ENCODE data around the gene DUOXA1.

DUOXA1 gene

GRCh38 chr15:45129651-45130129 lies at the start of gene DUOXA1, which contains the start of gene DUOX1:
TSS of gene DUOXA1 (minus strand) at chr15:45129879. CDS start at chr15:45123014, 6,865 bp downstream.
TSS of gene DUOX1 (plus strand) at chr15:45129994. CDS start at chr15:45131967, 1,973 bp downstream.
- DNase-seq, result peak; percentile 44

GRCh38 chr15:45177285-45177684 lies 47.6 kb upstream of the DUOXA1 start:
- no peak for DNase-seq

- no peak for DNase-seq
These were observed 44.9 kb upstream of the DUOXA1 start for GRCh38 chr15:45174577-45174976.

GRCh38 chr15:45174069-45174468 lies 44.4 kb upstream of the DUOXA1 start:
- no peak for DNase-seq

GRCh38 chr15:45171912-45172311 lies 42.2 kb upstream of the DUOXA1 start:
- no peak for DNase-seq

- DNase-seq, result no peak
These were observed 40.2 kb upstream of the DUOXA1 start for GRCh38 chr15:45169608-45170480.

GRCh38 chr15:45168751-45169551 lies 39.3 kb upstream of the DUOXA1 start:
- DNase-seq, result no peak

- DNase-seq, result no peak
These were observed 38.6 kb upstream of the DUOXA1 start for GRCh38 chr15:45168286-45168685.

GRCh38 chr15:45167631-45168205 lies 38.0 kb upstream of the DUOXA1 start:
- DNase-seq, result no peak

- DNase-seq, result peak; percentile 81
These were observed 37.4 kb upstream of the DUOXA1 start for GRCh38 chr15:45166834-45167630.

GRCh38 chr15:45165536-45165935 lies 35.9 kb upstream of the DUOXA1 start:
- no peak for DNase-seq

- DNase-seq, result no peak
These were observed 35.2 kb upstream of the DUOXA1 start for GRCh38 chr15:45164914-45165313.

GRCh38 chr15:45163508-45163856 lies 33.8 kb upstream of the DUOXA1 start:
- no peak for DNase-seq

GRCh38 chr15:45162771-45163507 lies 33.3 kb upstream of the DUOXA1 start:
- DNase-seq, result peak; percentile 60

- no peak for DNase-seq
These were observed 32.0 kb upstream of the DUOXA1 start for GRCh38 chr15:45161666-45162065.

GRCh38 chr15:45157974-45158373 lies 28.3 kb upstream of the DUOXA1 start:
- no peak for DNase-seq

- DNase-seq, result no peak
These were observed 27.2 kb upstream of the DUOXA1 start for GRCh38 chr15:45156744-45157455.

GRCh38 chr15:45155739-45156138 lies 26.1 kb upstream of the DUOXA1 start:
- no peak for DNase-seq

- DNase-seq, result no peak
These were observed 22.5 kb upstream of the DUOXA1 start for GRCh38 chr15:45151998-45152828.

GRCh38 chr15:45150997-45151396 lies 21.3 kb upstream of the DUOXA1 start:
- DNase-seq, result no peak
